Stimulated activated CD4-positive, alpha-beta T cell treated with anti-CD3 and anti-CD28 coated beads, Interleukin-12 subunit alpha, Interleukin-12 subunit beta, amount 100 ng/mL, for 4 hours (primary cell): ENCODE measurements around the gene AEBP2.
"Not testable (repeated sequence)": the region's sequence is repeated elsewhere in the genome, so short reads cannot be mapped to it uniquely, and the experiment has no call there.

Experiments
- DNase-seq: peaks from one replicate; pipeline ENCODE4 v3.0.0-alpha.2; 2020

Gene AEBP2

DNA sequence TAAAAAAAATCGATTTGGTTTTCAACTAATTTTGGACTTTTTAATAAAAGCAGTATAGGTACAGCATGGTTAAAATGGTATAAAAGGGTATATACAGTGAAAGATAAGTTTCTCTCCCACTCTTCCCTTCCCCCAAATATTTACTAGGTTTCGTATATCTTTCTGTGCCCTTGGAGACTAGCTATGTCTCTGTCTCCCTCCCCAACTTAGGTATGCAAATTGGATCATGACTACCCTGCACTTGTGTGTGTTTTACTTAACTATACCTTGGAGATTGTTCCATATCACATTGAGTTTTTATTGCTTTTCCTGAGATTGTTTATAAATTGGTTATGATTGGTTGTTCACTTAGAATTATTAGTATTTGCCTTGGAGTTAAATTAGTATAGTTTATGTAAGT is 19.4 kb downstream of the AEBP2 start:
- no peak for DNase-seq

- DNase-seq = no peak
These were observed 22.7 kb downstream of the AEBP2 start for GRCh38 chr12:19461999-19462398.

DNA sequence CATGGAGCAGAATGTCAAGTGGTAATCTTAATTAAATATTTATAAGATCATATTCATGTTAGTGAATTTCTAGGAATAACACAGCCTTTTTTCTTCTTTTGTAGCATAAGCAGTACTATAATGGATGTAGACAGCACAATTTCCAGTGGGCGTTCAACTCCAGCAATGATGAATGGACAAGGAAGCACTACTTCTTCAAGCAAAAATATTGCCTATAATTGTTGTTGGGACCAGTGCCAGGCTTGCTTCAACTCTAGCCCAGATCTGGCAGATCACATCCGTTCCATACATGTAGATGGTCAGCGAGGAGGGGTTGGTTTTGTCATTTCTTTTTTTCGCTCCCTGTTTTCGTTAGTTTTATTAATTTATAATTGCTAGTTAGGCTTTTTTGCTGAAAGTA is 23.1 kb downstream of the AEBP2 start:
- no peak for DNase-seq

- no peak for DNase-seq
These were observed 24.9 kb downstream of the AEBP2 start for GRCh38 chr12:19464192-19464580.

DNA sequence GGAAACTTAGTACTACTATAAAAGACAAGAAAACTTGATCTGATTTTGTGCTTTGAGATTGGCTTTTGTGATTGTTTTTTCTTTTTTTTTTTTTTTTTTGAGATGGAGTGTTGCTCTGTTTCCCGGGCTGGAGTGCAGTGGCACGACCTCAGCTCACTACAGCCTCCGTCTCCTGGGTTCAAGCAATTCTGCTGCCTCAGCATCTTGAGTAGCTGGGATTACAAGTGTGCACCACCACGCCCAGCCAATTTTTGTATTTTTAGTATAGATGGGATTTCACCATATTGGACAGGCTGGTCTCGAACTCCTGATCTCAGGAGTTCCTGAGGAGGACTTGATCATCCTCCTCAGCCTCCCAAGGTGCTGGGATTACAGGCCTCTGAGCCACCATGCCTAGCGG is 26.4 kb downstream of the AEBP2 start:
- DNase-seq = no peak

GRCh38 chr12:19474147-19474546 is 34.9 kb downstream of the AEBP2 start:
- no peak for DNase-seq

GRCh38 chr12:19475884-19476505 is 36.7 kb downstream of the AEBP2 start:
- not testable (repeated sequence) for DNase-seq

GRCh38 chr12:19477071-19477470 is 37.8 kb downstream of the AEBP2 start:
- no peak for DNase-seq

DNA sequence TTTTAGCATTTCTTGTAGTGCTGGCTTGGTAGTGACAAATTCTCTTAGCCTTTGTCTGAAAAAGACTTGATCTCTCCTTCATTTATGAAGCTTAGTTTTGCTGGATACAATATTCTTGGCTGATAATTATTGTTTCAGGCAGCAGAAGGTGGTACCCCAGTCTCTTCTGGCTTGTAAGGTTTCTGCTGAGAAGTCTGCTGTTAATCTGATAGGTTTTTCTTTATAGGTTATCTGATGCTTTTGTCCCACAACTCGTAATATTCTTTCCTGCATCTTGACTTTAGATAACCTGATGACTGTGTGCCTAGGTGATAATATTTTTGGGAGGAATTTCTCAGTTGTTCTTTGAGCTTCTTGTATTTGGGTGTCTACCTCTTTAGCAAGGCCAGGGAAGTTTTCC is 41.2 kb downstream of the AEBP2 start:
- no peak for DNase-seq

GRCh38 chr12:19482036-19482435 is 42.7 kb downstream of the AEBP2 start:
- no peak for DNase-seq

DNA sequence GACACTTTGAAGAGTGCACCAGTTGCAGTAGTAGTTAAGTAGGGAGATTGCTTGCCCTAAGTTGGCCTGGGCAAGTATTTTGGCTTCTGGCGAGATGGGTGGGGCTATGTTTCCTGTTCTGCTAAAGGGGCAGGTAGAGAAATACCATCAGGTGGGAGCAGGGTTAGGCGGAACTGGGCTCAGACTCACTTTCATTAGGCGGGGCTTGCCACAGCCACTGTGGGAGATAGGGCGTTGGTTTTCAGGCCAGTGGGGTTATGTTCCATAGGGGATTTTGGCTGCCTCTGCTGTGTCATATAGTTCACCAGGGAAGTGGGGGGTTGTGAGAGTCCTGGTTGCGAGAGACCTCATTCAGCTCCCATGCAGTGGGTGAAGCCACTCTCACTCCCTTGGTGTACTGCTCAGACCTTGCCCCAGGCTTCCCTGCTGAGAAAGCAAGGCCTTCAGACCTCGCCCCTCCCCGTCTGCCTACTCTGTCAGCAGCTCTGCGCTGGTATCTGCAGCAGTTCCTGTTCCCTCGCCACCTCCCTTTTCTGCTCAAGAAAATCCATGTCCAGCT is 43.3 kb downstream of the AEBP2 start:
- peak; percentile 32 for DNase-seq

DNA sequence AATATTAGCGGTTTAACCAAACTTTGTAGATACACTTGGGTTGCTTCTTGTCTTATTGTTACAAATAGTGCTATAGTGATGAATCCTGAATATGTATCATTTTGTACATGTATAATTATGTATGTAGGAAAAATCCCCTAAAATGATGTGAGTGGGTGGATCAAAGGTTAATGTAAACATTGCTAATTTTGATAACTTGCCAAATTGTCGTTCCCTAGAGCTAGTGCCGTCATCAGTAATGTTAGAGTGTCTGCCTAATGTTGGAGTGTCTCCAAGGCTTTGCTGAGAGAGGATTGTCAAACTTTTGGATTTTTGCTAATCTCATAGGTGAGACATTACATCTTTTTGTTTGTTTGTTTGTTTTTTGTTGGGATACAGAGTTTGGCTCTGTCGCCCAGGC is 44.4 kb downstream of the AEBP2 start:
- no peak for DNase-seq

- no peak for DNase-seq
These were observed 45.4 kb downstream of the AEBP2 start for GRCh38 chr12:19484738-19485137.

DNA sequence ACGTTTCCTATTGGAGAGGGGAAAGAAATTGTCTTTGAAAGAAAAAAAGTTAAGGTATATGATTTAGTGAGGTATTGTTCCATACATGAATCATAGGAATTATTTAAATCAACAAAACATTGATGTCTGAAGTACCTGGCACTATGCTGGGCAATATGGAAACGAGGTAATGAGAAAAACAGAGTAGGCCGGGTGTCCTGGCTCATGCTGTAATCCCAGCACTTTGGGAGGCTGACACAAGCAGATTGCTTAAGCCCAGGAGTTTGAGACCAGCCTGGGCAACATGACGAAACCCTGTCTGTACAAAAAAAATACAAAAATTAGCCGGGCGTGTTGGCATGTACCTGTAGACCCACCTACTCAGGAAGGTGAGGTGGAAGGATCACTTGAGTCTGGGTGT is 45.9 kb downstream of the AEBP2 start:
- no peak for DNase-seq

GRCh38 chr12:19489168-19489567 is 49.9 kb downstream of the AEBP2 start:
- DNase-seq = no peak

GRCh38 chr12:19490908-19491307 is 51.6 kb downstream of the AEBP2 start:
- DNase-seq = no peak

DNA sequence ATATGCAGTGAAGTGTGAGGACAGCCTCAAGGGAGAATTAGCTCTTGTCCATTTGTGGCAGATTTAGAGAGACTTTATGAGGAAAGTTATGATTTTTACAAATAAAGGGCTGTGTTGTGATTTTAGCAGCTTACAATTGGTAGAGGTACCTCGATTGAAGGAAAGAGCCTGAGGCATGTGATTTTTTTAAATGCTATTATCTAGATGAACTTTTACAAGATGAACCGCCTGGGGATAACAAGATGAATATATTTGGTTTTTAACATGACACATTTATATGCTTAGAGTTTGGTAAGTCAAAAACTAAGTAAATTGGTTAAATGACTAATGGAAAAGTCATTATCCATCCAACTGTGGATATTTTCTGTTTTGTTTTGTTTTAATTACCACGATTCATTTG is 52.6 kb downstream of the AEBP2 start:
- no peak for DNase-seq

DNA sequence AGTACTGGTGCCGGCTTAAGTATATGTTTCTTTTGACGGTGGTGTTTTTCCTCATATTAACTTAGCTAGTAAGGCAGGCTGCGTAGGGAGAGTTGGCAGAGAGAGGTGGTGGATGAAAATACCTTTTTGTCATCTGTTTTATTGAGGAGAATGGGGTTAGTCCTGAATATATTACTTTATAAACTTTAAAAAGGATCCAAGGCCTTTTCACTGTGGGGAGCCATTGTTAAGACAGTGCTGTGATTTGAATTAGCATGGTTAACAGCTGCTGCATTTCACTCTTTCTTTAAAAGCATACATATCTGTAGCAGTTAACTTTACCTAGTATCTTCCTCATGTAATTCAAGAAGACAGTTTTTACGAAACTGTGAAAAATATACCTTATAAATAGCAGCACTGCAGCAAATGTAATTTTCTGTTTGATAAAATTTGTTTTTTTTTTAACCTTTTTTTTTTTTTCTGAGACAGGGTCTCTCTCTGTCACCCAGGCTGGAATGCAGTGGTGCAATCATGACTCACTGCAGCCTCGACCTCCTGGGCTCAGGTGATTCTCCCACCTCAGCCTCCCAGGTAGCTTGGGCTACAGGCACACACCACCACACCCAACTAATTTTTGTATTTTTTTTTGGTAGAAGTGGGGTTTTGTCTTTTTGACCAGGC is 57.1 kb downstream of the AEBP2 start:
- no peak for DNase-seq

- DNase-seq = no peak
These were observed 58.8 kb downstream of the AEBP2 start for GRCh38 chr12:19498099-19498498.

GRCh38 chr12:19499030-19499429 is 59.7 kb downstream of the AEBP2 start:
- no peak for DNase-seq

DNA sequence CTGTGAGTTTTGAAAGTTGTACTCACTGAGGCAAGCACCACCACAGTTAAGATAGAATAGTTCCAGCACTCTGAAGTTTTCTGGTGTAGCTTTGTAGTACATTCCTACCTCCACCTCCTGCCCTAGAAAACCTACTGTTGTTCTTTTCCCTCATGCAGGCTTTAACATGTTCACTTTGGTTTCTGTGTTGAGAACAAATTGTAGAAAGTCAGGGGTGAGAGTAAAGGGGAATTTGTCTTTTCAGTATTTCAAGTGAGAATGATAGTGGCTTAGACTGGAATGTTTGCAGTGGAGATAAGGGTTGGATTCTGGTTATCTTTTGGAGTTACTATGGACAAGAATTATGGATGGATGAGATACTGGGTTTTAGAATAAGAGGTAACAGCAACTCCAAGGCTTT is 67.2 kb downstream of the AEBP2 start:
- no peak for DNase-seq

DNA sequence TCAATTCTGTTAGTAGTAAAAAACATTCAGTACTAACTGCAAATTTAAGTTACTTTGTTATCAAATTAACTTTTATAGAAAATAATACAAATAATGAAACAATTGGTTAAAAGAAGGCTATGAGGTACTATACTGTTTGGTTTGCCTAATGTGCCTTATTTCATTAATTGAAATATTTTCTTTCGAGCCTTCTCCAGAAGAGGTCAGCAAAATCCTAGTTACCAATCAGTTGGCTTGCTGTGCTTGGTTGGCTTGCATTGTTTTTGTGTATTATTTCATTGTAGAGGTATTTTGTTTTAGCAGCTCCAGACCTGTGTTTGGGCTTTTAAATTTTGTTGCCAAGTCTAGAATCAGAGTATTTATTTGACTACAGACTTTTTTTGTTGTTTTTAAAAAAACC is 68.5 kb downstream of the AEBP2 start:
- no peak for DNase-seq

DNA sequence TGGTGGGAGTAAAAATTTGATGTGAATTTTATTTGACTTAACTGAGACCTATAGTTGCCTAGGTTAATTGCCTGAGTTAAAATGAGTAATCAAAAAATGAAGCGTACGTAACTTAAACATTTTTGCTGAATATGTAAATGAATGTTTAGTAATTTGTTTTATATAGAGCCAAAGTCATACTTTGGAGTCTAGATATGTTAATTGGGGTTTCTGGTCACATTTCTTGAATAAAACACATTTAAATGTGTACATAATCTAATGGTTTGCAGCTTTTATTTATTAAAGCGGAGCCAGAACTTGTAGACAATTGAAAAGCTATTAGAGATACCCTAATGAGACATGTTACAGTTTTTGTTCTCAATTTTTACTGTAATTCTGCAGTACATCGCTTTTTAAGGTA is 71.2 kb downstream of the AEBP2 start:
- DNase-seq = no peak

DNA sequence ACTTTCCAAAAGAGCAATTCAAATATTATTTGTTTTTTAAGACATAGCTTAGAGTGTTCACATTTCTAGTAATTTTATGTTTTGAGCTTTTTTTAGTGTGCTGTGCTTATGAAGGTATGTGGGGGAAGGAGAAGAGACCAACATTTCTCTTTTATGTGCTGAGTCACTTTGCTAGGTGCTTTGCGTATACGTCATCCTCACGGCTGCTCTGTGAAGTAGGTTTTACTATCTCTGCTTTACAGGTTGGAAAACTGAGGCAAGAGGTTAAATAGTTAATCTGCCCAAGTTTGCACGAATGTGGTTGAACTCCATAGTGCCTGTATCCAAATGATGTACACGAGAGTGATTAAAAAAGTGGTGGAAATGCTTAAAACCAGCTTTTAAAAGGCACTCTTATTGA is 75.9 kb downstream of the AEBP2 start:
- no peak for DNase-seq

DNA sequence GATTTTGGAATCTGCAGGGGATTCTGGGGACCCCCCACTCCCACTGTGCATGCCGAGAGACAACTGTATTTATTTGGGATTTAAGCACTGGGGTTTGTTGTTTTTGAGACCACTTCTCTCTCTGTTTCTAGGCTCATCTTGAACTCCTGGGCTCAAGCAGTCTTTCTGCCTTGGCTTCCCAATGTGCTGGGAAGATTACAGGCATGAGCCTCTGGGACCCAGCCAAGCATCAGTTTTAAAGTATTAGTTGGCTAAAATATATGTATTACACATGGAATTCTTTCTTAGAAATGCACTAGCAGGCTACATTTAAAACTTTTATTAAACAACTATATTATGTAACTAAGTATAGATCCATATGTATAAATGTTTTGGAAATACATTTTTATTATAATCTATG is 78.3 kb downstream of the AEBP2 start:
- DNase-seq = no peak
